ENCODE results near the gene PAK6.

GRCh38 chr15:40274350-40275274 is 35.7 kb downstream of the PAK6 start:
- TF ChIP-seq CTCF (IDR thresholded peaks at IDR 0.05; ENCODE audit: low read length) = peak; percentile 100
- TF ChIP-seq EZH2 (optimal IDR thresholded peaks at IDR 0.05; ENCODE audit: low read depth, low read length) = no peak
- no peak for TF ChIP-seq EZH2phosphoT487 (IDR thresholded peaks at IDR 0.05; ENCODE audit: low read length)
